Measurements from ENCODE around the gene MICALL2. TPM values are rescaled to one million over a fixed set of nuclear protein-coding genes. Genes with fewer than 3 reads are reported as not detected.

MICALL2 gene
- total RNA-seq, 1 donor from 2014 or later, result 28.0 TPM

DNA sequence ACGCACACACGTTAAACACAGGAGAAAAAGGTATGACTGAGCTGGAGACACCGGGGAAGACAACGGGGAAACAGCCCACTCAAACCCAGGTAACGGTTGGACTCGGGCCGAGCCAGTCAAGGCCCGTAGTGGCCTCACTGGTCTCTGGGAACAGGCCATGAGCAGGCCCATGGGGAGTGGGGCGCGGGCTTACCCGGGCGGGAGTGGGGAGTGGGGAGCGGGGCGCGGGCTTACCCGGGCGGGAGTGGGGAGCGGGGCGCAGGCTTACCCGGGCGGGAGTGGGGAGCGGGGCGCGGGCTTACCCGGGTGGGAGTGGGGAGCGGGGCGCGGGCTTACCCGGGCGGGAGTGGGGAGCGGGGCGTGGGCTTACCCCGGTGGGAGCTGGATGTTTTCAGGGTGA is 33.4 kb upstream of the MICALL2 start:
- Mint-ChIP-seq H3K27ac (ENCODE audit: unreplicated experiment) (no peak overlapping the region), H3K9me3 (ENCODE audit: unreplicated experiment) (peaks cover 2% of the 10 kb centered on the region), H3K36me3 (ENCODE audit: unreplicated experiment) (peaks cover 11% of the 10 kb centered on the region), H3K27me3 (ENCODE audit: unreplicated experiment) (peaks cover 3% of the 10 kb centered on the region), H3K4me1 (ENCODE audit: low read depth, unreplicated experiment) (no peaks in the 10 kb centered on the region), H3K4me3 (ENCODE audit: unreplicated experiment) (no peak overlapping the region)
- no peak for DNase-seq
- TF ChIP-seq, protein P1, sequence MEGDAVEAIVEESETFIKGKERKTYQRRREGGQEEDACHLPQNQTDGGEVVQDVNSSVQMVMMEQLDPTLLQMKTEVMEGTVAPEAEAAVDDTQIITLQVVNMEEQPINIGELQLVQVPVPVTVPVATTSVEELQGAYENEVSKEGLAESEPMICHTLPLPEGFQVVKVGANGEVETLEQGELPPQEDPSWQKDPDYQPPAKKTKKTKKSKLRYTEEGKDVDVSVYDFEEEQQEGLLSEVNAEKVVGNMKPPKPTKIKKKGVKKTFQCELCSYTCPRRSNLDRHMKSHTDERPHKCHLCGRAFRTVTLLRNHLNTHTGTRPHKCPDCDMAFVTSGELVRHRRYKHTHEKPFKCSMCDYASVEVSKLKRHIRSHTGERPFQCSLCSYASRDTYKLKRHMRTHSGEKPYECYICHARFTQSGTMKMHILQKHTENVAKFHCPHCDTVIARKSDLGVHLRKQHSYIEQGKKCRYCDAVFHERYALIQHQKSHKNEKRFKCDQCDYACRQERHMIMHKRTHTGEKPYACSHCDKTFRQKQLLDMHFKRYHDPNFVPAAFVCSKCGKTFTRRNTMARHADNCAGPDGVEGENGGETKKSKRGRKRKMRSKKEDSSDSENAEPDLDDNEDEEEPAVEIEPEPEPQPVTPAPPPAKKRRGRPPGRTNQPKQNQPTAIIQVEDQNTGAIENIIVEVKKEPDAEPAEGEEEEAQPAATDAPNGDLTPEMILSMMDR (IDR thresholded peaks at IDR 0.05; ENCODE audit: partially characterized antibody, unreplicated experiment), result no peak

DNA sequence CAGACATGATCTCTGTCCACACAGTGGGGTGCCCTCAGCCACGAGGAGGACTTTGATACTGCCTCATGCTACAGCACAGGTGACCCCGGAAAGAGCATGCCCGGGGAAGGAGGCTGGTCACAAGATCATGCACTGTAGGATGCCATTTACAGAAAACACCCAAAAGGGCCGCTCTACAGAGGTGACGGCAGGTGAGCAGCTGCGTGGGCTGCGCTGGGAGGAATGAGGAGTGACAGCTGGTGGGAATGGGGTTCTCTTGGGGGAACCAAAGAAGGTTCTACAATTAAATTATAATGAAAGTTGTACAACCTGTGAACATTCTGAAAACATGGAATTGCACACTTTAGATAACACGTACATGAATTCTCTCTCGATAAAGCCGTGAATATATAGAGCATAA is 33.0 kb upstream of the MICALL2 start:
- no peaks in the 10 kb centered on the region for H3K4me1 Mint-ChIP-seq (ENCODE audit: low read depth, unreplicated experiment)
- H3K4me3 Mint-ChIP-seq (ENCODE audit: unreplicated experiment), result no peak overlapping the region
- DNase-seq, result no peak
- peaks cover 3% of the 10 kb centered on the region for H3K27me3 Mint-ChIP-seq (ENCODE audit: unreplicated experiment)
- peaks cover 2% of the 10 kb centered on the region for H3K9me3 Mint-ChIP-seq (ENCODE audit: unreplicated experiment)
- TF ChIP-seq, protein P1 (IDR thresholded peaks at IDR 0.05; ENCODE audit: partially characterized antibody, unreplicated experiment), result no peak
- no peak overlapping the region for H3K27ac Mint-ChIP-seq (ENCODE audit: unreplicated experiment)
- peaks cover 11% of the 10 kb centered on the region for H3K36me3 Mint-ChIP-seq (ENCODE audit: unreplicated experiment)

DNA sequence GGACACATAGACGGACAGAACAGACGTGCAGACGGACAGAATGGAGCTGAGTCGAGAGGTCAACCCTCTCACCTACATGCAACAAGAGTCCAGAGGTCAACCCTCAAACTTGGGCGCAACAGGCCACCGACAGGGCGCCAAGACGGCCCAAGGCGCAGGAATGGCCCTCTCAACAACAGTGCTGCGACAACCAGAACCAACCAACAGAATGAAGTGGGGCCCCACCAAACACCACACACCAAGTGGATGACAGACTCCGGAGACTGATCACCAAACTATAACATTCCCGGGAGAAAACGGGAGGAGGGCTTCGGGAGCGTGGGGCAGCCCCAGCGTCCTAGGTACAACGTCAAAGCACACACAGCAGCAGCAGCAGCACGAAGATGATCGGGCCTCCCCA is 31.6 kb upstream of the MICALL2 start:
- Mint-ChIP-seq H3K27ac (ENCODE audit: unreplicated experiment) (no peak overlapping the region), H3K27me3 (ENCODE audit: unreplicated experiment) (peaks cover 6% of the 10 kb centered on the region), H3K4me1 (ENCODE audit: low read depth, unreplicated experiment) (no peaks in the 10 kb centered on the region), H3K36me3 (ENCODE audit: unreplicated experiment) (peaks cover 11% of the 10 kb centered on the region), H3K9me3 (ENCODE audit: unreplicated experiment) (peaks cover 2% of the 10 kb centered on the region), H3K4me3 (ENCODE audit: unreplicated experiment) (no peak overlapping the region)
- TF ChIP-seq, protein P1 (IDR thresholded peaks at IDR 0.05; ENCODE audit: partially characterized antibody, unreplicated experiment), result no peak
- no peak for DNase-seq

DNA sequence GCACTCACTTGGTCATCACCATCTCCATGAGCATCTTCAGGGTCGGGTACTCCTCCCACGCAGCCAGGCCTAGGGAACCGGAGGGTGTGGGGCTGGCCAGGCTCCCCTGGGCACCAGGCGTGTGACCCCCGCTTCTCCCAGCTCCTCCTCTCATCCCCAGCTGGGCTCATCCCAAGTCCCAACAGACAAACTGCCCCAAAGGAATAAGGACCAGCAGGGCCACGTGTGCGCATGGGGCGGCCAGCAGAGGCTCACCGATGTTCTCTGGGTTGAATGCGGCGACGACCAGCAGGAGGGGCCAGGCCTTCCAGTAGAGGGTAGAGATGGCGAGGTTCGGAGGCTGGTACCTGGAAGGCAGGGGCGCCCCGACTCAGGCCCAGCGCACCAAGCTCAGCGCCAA is 30.1 kb upstream of the MICALL2 start:
- no peak overlapping the region for H3K4me3 Mint-ChIP-seq (ENCODE audit: unreplicated experiment)
- peaks cover under 1% of the 10 kb centered on the region for H3K4me1 Mint-ChIP-seq (ENCODE audit: low read depth, unreplicated experiment)
- H3K36me3 Mint-ChIP-seq (ENCODE audit: unreplicated experiment), result peaks cover 11% of the 10 kb centered on the region

DNA sequence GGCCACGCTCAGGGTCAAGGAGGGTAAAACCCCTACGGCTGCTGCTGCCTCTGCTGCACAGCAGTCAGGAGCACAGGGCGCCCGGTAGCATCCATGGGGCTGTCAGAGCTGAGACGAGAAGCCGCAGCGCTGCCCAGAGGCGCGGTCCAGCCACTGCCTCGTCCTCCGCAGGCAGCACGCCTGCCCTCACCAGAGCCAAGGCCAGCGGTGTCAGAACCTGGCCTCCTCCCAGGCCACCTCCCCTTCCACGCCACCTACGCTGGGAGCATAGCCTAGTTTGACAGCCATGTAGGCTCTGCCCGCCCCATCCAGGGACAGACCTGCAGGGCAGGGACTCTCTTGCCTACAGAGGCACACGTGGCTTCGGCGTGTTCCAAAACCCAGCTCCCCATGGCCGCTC is 28.7 kb upstream of the MICALL2 start:
- H3K36me3 Mint-ChIP-seq (ENCODE audit: unreplicated experiment), result peaks cover 11% of the 10 kb centered on the region
- H3K27ac Mint-ChIP-seq (ENCODE audit: unreplicated experiment), result peak overlapping the region; percentile 17
- TF ChIP-seq, protein P1 (IDR thresholded peaks at IDR 0.05; ENCODE audit: partially characterized antibody, unreplicated experiment), result no peak
- H3K27me3 Mint-ChIP-seq (ENCODE audit: unreplicated experiment), result peaks cover 6% of the 10 kb centered on the region
- peaks cover 2% of the 10 kb centered on the region for H3K9me3 Mint-ChIP-seq (ENCODE audit: unreplicated experiment)
- H3K4me3 Mint-ChIP-seq (ENCODE audit: unreplicated experiment), result no peak overlapping the region
- no peak for DNase-seq
- peaks cover 2% of the 10 kb centered on the region for H3K4me1 Mint-ChIP-seq (ENCODE audit: low read depth, unreplicated experiment)

More for the DNA sequence above, 30.1 kb upstream of the MICALL2 start:
- Mint-ChIP-seq H3K27ac (ENCODE audit: unreplicated experiment) (no peak overlapping the region), H3K9me3 (ENCODE audit: unreplicated experiment) (peaks cover 2% of the 10 kb centered on the region), H3K27me3 (ENCODE audit: unreplicated experiment) (peaks cover 6% of the 10 kb centered on the region)
- TF ChIP-seq, protein P1 (IDR thresholded peaks at IDR 0.05; ENCODE audit: partially characterized antibody, unreplicated experiment), result no peak
- no peak for DNase-seq
